Thymus (tissue), 11 donors: ENCODE results near the gene WDR70. TPM values are rescaled to one million over a fixed set of nuclear protein-coding genes. Genes with fewer than 3 reads are reported as not detected.

ENCODE experiments used
- DNase-seq, 9 donors: peaks; one replicate each; pipeline ENCODE4 v3.0.0-alpha.2; 2013; ENCODE audit warnings: low spot score in 9 of 9, low read depth in 6 of 9, missing footprints in 1 of 9
- H3K27ac ChIP-seq, 2 donors: one replicate each; pipeline ENCODE4 v1.5.1; 2013; ENCODE audit warnings: control low read depth in 1 of 2, low read depth in 1 of 2, low read length in 1 of 2, mild to moderate bottlenecking in 1 of 2, moderate library complexity in 1 of 2
- H3K27me3 ChIP-seq, 2 donors: one replicate each; pipeline ENCODE4 v1.5.1; 2013; ENCODE audit warnings: low read length in 1 of 2; ENCODE audit not compliant: control insufficient read depth in 2 of 2, insufficient read depth in 1 of 2
- H3K36me3 ChIP-seq, 2 donors: one replicate each; pipeline ENCODE4 v1.5.1; 2013; ENCODE audit warnings: low read length in 1 of 2, mild to moderate bottlenecking in 1 of 2, moderate library complexity in 1 of 2; ENCODE audit not compliant: control insufficient read depth in 2 of 2, insufficient read depth in 2 of 2
- H3K4me1 ChIP-seq, 2 donors: one replicate each; pipeline ENCODE4 v1.5.1; 2013; ENCODE audit warnings: low read length in 2 of 2; ENCODE audit not compliant: control insufficient read depth in 2 of 2, insufficient read depth in 2 of 2
- H3K4me3 ChIP-seq, 2 donors: one replicate each; pipeline ENCODE4 v1.5.1; 2013; ENCODE audit warnings: low read length in 2 of 2, control low read depth in 1 of 2, mild to moderate bottlenecking in 1 of 2
- H3K9me3 ChIP-seq, 2 donors: one replicate each; pipeline ENCODE4 v1.5.1; 2013; ENCODE audit warnings: low read length in 1 of 2, mild to moderate bottlenecking in 1 of 2; ENCODE audit not compliant: control insufficient read depth in 2 of 2, insufficient read depth in 1 of 2
- WGBS: extraction: QIAGEN DNeasy Blood & Tissue Kit; methylation state at CpG from one replicate; pipeline ENCODE4 v1.1.7; 2013; 5-methylcytosine and 5-hydroxymethylcytosine counted together
- polyA plus RNA-seq: library from polyadenylated mRNA; stranded (reverse); fragments of 200-250 nt; gene quantifications from one replicate; pipeline ENCODE4 v1.2.3, GENCODE V29; 2013
- total RNA-seq: library from RNA; stranded (reverse); fragments of 120-200 nt; gene quantifications from one replicate; pipeline ENCODE4 v1.2.4, GENCODE V29; 2013
- donor health status: healthy.

The WDR70 gene
- total and polyA plus RNA-seq, 2 donors, result 34.4 to 39.9 TPM

DNA sequence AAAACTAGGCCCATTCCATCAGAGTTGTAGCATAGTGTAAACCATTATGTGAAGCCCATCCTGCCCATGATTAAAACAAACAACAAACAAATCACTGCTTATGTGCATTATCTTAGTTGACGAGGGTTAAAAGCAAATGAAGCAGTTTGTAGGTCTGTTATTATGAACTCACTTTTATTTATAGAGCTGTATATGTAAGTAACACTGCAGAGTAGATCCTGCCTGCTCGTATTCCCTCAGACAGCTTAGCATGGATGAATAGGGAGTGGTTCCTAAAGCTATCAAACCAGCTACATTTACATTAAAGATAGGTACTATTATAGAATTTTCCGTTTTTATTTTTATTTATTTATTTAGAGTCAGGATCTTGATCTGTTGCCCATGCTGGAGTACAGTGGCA is 348.1 kb downstream of the WDR70 start:
- 98% methylated on average over 3 of the region's 3 CpGs for WGBS
- Histone ChIP-seq H3K4me3 (no peak overlapping the region), H3K4me1 (no peaks in the 10 kb centered on the region), H3K27ac (no peak overlapping the region), H3K36me3 (peaks cover 12 to 13% of the 10 kb centered on the region in 2 donors), H3K27me3 (no peaks in the 10 kb centered on the region), H3K9me3 (no peaks in the 10 kb centered on the region)
- no peak for DNase-seq

DNA sequence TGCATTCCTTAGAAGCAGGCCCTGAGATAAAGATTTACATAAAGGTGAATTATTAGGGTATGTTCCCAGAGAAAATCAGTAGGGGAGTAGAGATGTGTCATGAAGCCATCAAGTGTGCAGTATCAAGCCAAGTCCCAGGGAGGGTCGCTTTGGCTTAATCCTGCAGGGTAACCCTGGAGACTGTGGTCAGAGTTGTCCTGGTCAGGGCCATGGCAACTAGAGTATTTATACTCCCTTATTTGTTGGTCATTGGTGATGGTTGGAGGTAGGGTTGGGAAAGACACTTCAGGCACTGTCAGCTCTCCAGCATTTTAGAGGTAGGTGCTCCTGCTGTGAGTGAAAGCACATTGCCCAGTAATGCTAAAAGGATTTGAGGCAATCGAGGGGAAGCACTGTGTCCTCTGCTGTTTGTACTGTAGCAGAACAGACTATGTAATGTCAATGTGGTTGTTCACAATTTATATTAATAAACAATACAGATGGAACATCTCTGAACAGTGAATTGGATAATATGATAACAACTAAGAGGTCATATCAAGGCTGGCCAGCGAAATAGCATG is 351.9 kb downstream of the WDR70 start:
- WGBS, result 97% methylated on average over 3 of the region's 3 CpGs
- H3K27ac ChIP-seq, result no peak overlapping the region
- no peak for DNase-seq
- peaks cover 8 to 12% of the 10 kb centered on the region in 2 donors for H3K36me3 ChIP-seq
- H3K9me3 ChIP-seq, result no peaks in the 10 kb centered on the region
- H3K4me1 ChIP-seq, result no peaks in the 10 kb centered on the region
- no peak overlapping the region for H3K4me3 ChIP-seq
- no peaks in the 10 kb centered on the region for H3K27me3 ChIP-seq

DNA sequence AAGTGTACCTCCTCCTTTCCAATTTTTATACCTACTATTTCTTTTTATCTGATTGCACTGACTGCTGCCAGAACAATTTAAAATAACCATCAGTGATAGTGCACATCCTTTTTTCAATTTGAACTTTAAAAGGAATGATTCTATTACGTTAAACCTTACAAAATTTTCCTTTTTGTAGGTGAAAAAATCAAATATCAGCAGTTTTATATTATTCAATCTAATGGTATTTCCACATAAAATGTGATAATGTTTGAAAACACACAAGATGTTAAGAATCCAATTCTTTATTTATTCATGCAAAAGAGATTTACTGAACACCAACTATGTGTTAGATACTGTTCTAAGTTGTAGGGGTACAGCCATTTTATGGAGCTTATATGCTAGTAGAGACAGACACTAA is 355.0 kb downstream of the WDR70 start:
- Histone ChIP-seq H3K27ac (no peak overlapping the region), H3K4me1 (no peaks in the 10 kb centered on the region), H3K27me3 (no peaks in the 10 kb centered on the region), H3K36me3 (peaks cover 0 to 4% of the 10 kb centered on the region in 2 donors), H3K9me3 (no peaks in the 10 kb centered on the region), H3K4me3 (no peak overlapping the region)
- WGBS, result 0% methylated on average over 1 of the region's 1 CpG
- no peak for DNase-seq

DNA sequence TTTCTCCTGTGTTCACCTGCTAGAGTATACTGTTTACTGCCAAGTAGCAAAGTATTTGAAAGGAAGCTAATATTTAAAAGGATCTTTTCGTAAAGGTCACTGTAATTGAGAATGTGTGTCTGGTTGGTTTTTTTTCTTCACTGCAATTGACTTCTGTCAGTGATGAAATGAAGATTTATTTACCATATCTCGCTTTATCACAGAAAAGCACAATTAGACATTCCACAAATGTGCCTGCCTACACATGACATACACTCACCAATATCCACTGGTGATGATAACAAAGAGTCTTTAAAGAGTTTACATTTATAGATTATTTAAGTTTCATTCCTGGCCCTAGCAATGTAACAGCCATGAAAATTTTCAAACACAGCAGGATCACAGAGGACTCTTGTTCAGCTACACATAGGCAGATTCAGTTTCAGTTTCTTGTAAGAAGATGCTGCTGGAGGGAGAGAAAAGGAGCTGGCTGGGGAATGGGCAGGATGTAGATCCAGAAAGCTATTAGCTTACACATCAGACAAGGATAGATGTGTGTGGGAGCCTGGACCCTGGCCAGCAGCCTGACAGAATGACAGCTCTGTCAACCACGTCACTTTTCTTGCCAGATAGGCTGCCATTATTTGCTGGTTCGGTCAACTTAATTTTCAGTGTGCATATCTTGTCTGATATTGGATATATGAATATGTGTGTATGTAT is 356.7 kb downstream of the WDR70 start:
- WGBS, result 71% methylated on average over 4 of the region's 4 CpGs
- H3K27me3 ChIP-seq, result no peaks in the 10 kb centered on the region

DNA sequence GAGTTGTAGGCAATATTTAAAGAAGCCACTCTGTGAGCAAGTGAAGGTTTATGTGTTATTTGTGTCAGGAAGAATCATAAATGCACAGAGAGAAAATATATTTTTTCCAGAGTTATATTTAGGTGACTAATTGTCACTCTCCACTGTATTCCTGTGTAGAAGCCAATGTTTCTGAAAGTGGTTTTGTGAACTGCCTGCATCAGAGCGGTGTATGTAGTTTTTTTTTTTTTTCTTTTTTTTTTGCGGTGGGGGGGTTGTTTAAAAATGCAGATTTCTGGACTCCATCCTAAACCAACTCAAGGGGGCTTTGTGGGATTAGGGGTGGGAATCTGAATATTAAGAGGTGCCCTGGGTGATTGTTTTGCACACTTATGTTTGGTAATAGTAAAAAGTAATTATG is 357.3 kb downstream of the WDR70 start:
- Histone ChIP-seq H3K27ac (no peak overlapping the region), H3K4me3 (no peak overlapping the region), H3K27me3 (no peaks in the 10 kb centered on the region), H3K4me1 (no peaks in the 10 kb centered on the region), H3K36me3 (no peaks in the 10 kb centered on the region), H3K9me3 (no peaks in the 10 kb centered on the region)
- 92% methylated on average over 2 of the region's 2 CpGs for WGBS
- no peak for DNase-seq

More for the DNA sequence above, 356.7 kb downstream of the WDR70 start:
- Histone ChIP-seq H3K27ac (no peak overlapping the region), H3K4me1 (no peaks in the 10 kb centered on the region), H3K9me3 (no peaks in the 10 kb centered on the region), H3K4me3 (no peak overlapping the region), H3K36me3 (peaks cover 0 to 4% of the 10 kb centered on the region in 2 donors)
- DNase-seq, result peak in 1 of 9 donors; percentile 15

DNA sequence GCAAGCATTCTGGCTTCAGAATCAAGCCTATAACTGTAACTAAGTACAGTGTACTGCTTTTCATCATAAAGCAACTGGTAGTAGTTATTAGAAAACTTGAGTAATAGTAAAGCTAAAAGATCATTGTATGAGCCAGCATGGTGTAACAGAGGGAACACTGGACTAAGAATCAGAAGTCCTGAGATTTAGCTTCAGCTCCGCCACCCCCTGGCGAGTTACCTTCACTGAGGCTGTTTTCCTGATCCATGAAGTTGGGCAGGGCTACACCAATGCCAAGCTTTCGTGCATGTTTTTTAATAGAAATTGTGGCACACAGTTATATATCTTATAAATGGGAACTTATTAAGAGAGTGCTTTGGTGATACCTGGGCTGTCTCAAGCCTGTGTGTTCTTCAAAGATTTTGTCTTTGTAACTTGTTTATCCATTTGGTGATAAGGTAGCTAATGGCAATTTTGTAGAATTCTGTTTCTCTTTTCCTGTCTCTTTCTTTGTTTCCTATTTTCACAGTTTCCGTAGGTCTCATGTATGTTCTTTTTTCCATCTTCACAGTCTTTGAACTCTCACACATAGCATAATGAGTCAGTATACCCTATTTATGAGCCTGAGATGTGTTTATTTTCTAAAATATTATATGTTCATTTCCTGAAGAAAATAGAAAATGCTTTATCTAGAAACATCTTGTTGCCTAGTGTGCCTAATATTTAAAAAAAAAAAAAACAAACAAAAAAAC is 358.4 kb downstream of the WDR70 start:
- Histone ChIP-seq H3K27ac (no peak overlapping the region), H3K36me3 (no peaks in the 10 kb centered on the region), H3K4me3 (no peak overlapping the region), H3K4me1 (no peaks in the 10 kb centered on the region), H3K9me3 (no peaks in the 10 kb centered on the region), H3K27me3 (no peaks in the 10 kb centered on the region)
- DNase-seq, result no peak
- 98% methylated on average over 4 of the region's 4 CpGs for WGBS

DNA sequence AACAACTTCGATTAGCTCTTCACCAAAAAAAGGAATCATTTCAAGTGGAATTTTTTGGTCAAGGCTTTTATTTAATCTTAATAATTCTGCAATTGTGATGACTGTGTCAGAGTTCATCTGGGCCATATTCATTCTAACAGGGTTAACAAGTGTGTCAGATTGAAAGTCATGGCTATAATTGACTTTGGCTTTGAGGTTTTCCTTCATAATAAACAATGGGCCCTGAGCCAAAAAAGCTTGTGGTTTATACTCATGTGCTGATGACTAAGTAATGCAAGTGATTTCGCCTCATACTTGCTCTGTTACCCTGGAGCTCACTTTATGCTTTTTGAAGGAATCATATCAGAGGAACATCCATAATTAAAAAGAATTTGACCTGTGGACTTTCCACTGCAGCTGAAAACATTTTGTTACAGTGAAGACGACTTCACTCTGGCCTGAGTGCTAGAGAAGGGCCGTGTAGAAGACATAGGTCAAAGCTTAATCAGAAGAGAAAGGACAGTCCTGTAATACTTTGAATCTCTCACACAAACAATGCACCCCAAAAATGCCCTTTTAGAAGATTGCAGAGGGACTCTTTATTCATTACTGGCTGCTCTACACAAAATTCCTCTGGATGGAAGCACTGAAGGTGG is 359.1 kb downstream of the WDR70 start:
- peaks cover 0 to 3% of the 10 kb centered on the region in 2 donors for H3K36me3 ChIP-seq
- no peaks in the 10 kb centered on the region for H3K27me3 ChIP-seq
- 69% methylated on average over 4 of the region's 4 CpGs for WGBS
- H3K27ac ChIP-seq, result no peak overlapping the region
- peak in 1 of 9 donors; percentile 8 for DNase-seq
- H3K4me3 ChIP-seq, result no peak overlapping the region
- peaks cover 0 to 3% of the 10 kb centered on the region in 2 donors for H3K9me3 ChIP-seq
- H3K4me1 ChIP-seq, result no peaks in the 10 kb centered on the region

DNA sequence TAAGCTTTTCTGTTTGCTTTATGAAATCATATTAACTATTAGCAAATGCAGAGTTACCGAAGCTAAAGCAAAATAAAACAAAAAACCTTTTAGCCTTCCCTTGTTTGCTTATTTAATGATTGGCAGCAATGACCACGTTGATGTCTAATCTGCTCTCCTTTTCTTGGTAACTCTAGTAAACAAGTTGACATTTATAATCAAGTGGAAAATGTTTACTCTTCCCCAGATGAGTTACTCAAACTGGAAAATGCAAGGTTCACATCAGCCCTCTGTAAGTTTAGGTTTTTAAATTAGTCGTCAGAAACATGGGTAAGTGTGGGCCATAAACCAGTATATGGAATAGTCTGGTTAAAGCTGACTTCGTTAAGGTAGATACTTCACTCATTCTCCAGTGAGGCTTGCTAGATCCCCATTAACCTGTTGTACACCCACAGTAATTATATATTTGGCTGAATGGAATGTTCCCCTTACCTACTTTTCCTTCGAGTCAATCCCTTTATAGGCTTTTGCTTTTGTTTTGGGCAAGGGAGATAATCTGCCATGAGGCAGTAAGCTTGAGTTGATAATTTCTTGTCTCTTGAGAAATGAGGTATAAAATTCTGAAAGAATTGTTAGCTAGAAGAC is 359.9 kb downstream of the WDR70 start:
- Histone ChIP-seq H3K9me3 (peaks cover 0 to 3% of the 10 kb centered on the region in 2 donors), H3K4me1 (no peaks in the 10 kb centered on the region), H3K36me3 (peaks cover 0 to 3% of the 10 kb centered on the region in 2 donors), H3K27me3 (no peaks in the 10 kb centered on the region), H3K27ac (no peak overlapping the region), H3K4me3 (no peak overlapping the region)
- no peak for DNase-seq
- WGBS, result 98% methylated on average over 5 of the region's 5 CpGs
